ENCODE results near the gene RASA3.
A peak's percentile ranks its signal among the peaks of the same experiment; 100 is the strongest.
"Not testable (repeated sequence)": the region's sequence is repeated elsewhere in the genome, so short reads cannot be mapped to it uniquely, and the experiment has no call there.

Gene RASA3, protein sequence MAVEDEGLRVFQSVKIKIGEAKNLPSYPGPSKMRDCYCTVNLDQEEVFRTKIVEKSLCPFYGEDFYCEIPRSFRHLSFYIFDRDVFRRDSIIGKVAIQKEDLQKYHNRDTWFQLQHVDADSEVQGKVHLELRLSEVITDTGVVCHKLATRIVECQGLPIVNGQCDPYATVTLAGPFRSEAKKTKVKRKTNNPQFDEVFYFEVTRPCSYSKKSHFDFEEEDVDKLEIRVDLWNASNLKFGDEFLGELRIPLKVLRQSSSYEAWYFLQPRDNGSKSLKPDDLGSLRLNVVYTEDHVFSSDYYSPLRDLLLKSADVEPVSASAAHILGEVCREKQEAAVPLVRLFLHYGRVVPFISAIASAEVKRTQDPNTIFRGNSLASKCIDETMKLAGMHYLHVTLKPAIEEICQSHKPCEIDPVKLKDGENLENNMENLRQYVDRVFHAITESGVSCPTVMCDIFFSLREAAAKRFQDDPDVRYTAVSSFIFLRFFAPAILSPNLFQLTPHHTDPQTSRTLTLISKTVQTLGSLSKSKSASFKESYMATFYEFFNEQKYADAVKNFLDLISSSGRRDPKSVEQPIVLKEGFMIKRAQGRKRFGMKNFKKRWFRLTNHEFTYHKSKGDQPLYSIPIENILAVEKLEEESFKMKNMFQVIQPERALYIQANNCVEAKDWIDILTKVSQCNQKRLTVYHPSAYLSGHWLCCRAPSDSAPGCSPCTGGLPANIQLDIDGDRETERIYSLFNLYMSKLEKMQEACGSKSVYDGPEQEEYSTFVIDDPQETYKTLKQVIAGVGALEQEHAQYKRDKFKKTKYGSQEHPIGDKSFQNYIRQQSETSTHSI

GRCh38 chr13:114132419-114133121, at the start of gene RASA3:
TSS of gene RASA3 (minus strand) at chr13:114132623. CDS start at chr13:114132489, 134 bp downstream.
- no peaks in the 10 kb centered on the region for H3K36me3 ChIP-seq (ENCODE audit: insufficient read depth, low read length)
- no peaks in the 10 kb centered on the region for H3K9me3 ChIP-seq (ENCODE audit: control insufficient read depth, insufficient read depth, low read length)
- peak within 1 kb of the TSS; percentile 70 for H3K9ac ChIP-seq (ENCODE audit: low read depth, low read length)
- H3K4me1 ChIP-seq (ENCODE audit: insufficient read depth, low read length), result peaks cover 29% of the 10 kb centered on the region

DNA sequence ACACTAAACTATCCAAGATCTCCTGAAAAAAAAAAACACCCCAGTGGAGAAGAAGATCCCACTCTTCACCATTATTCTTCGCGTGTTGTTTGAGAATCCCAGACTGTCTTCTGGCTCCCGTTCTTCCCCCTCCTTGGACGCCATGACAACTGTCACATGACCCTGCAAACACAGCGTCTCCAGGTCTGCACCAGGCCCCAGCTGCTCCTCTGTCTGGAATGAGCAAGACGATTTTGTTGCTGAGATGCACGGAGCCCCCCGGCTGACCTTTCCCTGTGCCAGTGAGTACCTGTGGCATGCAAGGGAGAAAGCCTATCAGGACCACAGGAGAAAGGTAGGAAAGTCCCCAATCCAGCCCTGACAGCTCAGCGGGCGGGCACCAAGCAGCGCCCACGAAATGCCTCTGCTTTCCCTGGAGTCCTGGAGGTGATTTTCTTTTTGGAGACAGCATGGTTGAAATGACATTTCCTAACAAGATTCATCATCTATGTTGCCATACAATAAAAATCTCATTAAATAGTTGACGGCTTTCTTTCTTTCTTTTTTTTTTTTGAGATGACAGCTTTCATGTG, 46.8 kb upstream of the RASA3 start, which contains the start of gene CFAP97D2:
TSS of gene CFAP97D2 (plus strand) at position 171 of the 572 bp plus-strand sequence. CDS start at position 245, 74 bp downstream.
- no peaks in the 10 kb centered on the region for H3K4me1 ChIP-seq (ENCODE audit: insufficient read depth, low read length)
- no peaks in the 10 kb centered on the region for H3K36me3 ChIP-seq (ENCODE audit: insufficient read depth, low read length)
- no peaks in the 10 kb centered on the region for H3K9me3 ChIP-seq (ENCODE audit: control insufficient read depth, insufficient read depth, low read length)
- H3K9ac ChIP-seq (ENCODE audit: low read depth, low read length), result no peak within 1 kb of the TSS

DNA sequence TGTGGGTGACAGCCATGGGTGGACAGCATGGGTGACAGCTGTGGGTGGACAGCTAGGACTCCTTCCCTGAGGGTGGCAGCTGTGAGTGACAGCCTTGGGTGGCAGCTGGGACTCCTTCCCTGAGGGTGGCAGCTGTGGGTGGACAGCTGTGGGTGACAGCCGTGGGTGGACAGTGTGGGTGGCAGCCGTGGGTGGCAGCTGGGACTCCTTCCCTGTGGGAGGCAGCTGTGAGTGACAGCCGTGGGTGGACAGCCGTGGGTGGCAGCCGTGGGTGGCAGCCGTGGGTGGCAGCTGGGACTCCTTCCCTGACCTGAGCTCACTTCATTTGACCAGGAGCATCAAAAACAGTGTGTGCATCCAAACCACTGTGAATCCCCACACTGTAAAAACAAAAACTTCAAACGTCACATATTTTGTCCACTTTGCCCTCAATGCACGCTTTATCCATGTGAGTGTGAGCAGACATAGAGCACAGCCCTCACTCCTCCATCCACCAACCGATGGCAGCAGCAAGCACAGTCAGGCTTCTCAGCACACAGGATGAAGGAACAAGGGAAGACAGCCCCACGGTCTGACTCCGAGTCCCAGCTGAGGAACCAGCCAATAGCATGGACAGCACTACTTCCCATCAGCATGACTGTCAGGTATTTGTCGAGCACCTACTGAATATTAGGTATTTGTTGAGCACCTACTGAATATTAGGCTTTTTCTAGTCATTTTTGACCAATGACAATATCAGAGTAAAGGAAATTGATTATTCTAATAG, 45.0 kb upstream of the RASA3 start:
- H3K4me1 ChIP-seq (ENCODE audit: insufficient read depth, low read length), result no peaks in the 10 kb centered on the region
- no peaks in the 10 kb centered on the region for H3K36me3 ChIP-seq (ENCODE audit: insufficient read depth, low read length)
- no peak overlapping the region for H3K9ac ChIP-seq (ENCODE audit: low read depth, low read length)
- no peaks in the 10 kb centered on the region for H3K9me3 ChIP-seq (ENCODE audit: control insufficient read depth, insufficient read depth, low read length)

GRCh38 chr13:114176359-114176902, 44.0 kb upstream of the RASA3 start:
- H3K9me3 ChIP-seq (ENCODE audit: control insufficient read depth, insufficient read depth, low read length); H3K4me1 ChIP-seq (ENCODE audit: insufficient read depth, low read length); H3K9ac ChIP-seq (ENCODE audit: low read depth, low read length); H3K36me3 ChIP-seq (ENCODE audit: insufficient read depth, low read length): not testable (repeated sequence)

DNA sequence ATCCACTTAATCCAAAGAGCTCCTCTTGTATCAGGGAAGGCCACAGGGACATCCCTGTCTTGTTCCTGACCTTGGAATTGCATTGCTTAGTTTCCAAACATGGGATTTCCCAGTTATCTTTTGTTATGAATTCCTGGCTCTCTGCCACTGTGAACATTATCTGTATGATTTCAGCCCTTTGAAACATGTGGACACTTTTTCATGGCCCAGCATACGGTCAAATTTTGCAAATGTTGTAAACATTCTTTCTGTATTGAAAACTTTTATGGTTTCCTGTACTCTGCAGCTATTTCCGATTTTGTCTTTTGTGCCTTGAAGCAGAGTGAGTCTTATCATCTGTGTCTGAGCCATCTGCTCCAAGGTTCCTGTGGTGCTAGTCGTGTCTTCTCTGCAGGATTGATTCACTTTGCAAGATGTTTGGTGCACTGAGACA, 42.1 kb upstream of the RASA3 start:
- Histone ChIP-seq H3K9me3 (ENCODE audit: control insufficient read depth, insufficient read depth, low read length) (no peaks in the 10 kb centered on the region), H3K4me1 (ENCODE audit: insufficient read depth, low read length) (no peaks in the 10 kb centered on the region), H3K36me3 (ENCODE audit: insufficient read depth, low read length) (no peaks in the 10 kb centered on the region), H3K9ac (ENCODE audit: low read depth, low read length) (no peak overlapping the region)

GRCh38 chr13:114173745-114174144, 41.3 kb upstream of the RASA3 start:
- no peak overlapping the region for H3K9ac ChIP-seq (ENCODE audit: low read depth, low read length)
- H3K9me3 ChIP-seq (ENCODE audit: control insufficient read depth, insufficient read depth, low read length), result no peaks in the 10 kb centered on the region
- H3K4me1 ChIP-seq (ENCODE audit: insufficient read depth, low read length), result no peaks in the 10 kb centered on the region
- no peaks in the 10 kb centered on the region for H3K36me3 ChIP-seq (ENCODE audit: insufficient read depth, low read length)

DNA sequence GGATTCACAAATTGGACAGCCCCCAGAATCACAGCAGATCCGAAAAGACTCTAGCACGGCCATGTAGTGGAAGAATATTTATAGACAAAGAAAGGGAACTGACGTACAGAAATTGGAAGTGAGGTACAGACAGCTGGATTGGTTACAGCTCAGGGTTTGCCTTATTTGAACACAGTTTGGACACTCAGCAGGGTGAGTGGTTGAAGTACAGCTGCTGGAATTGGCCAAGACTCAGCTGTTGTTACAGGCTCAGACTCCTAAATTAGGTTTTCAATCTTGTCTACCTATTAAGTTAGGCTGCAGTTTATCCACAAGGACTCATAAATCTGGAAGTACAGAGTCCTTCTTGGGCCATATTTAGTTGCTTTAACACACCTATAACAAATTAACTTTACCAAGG, 40.8 kb upstream of the RASA3 start:
- no peaks in the 10 kb centered on the region for H3K36me3 ChIP-seq (ENCODE audit: insufficient read depth, low read length)
- H3K4me1 ChIP-seq (ENCODE audit: insufficient read depth, low read length), result no peaks in the 10 kb centered on the region
- no peak overlapping the region for H3K9ac ChIP-seq (ENCODE audit: low read depth, low read length)
- H3K9me3 ChIP-seq (ENCODE audit: control insufficient read depth, insufficient read depth, low read length), result no peaks in the 10 kb centered on the region

GRCh38 chr13:114167885-114168284, 35.5 kb upstream of the RASA3 start:
- H3K9me3 ChIP-seq (ENCODE audit: control insufficient read depth, insufficient read depth, low read length), result no peaks in the 10 kb centered on the region

DNA sequence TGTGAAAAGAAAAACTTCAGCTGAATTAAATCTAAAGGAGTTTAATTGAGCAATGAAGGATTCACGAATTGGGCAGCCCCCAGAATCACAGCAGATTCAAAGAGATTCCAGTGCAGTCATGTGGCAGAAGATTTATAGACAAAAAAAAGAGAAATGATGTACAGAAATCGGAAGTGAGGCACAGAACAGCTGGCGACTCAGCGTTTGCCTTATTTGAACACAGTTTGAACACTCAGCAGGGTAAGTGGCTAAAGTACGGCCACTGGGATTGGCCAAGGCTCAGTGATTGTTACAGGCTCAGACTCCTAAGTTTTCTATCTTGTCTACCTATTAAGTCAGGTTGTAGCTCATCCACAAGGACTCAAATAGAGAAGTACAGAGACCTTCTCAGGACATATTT, 35.0 kb upstream of the RASA3 start:
- Histone ChIP-seq H3K9me3 (ENCODE audit: control insufficient read depth, insufficient read depth, low read length) (no peaks in the 10 kb centered on the region), H3K9ac (ENCODE audit: low read depth, low read length) (no peak overlapping the region), H3K36me3 (ENCODE audit: insufficient read depth, low read length) (no peaks in the 10 kb centered on the region), H3K4me1 (ENCODE audit: insufficient read depth, low read length) (no peaks in the 10 kb centered on the region)

More at GRCh38 chr13:114167885-114168284, 35.5 kb upstream of the RASA3 start:
- no peaks in the 10 kb centered on the region for H3K4me1 ChIP-seq (ENCODE audit: insufficient read depth, low read length)
- H3K9ac ChIP-seq (ENCODE audit: low read depth, low read length), result no peak overlapping the region
- H3K36me3 ChIP-seq (ENCODE audit: insufficient read depth, low read length), result no peaks in the 10 kb centered on the region

GRCh38 chr13:114166381-114167131, 34.1 kb upstream of the RASA3 start:
- H3K9me3 ChIP-seq (ENCODE audit: control insufficient read depth, insufficient read depth, low read length), result no peaks in the 10 kb centered on the region
- no peak overlapping the region for H3K9ac ChIP-seq (ENCODE audit: low read depth, low read length)
- no peaks in the 10 kb centered on the region for H3K36me3 ChIP-seq (ENCODE audit: insufficient read depth, low read length)
- peaks cover 4% of the 10 kb centered on the region; the same call in 1 of the 2 replicates for H3K4me1 ChIP-seq (ENCODE audit: insufficient read depth, low read length)

GRCh38 chr13:114164681-114165429, 32.4 kb upstream of the RASA3 start:
- H3K9me3 ChIP-seq (ENCODE audit: control insufficient read depth, insufficient read depth, low read length), result no peaks in the 10 kb centered on the region
- H3K4me1 ChIP-seq (ENCODE audit: insufficient read depth, low read length), result peaks cover 4% of the 10 kb centered on the region; the same call in 1 of the 2 replicates
- no peak overlapping the region for H3K9ac ChIP-seq (ENCODE audit: low read depth, low read length)
- H3K36me3 ChIP-seq (ENCODE audit: insufficient read depth, low read length), result no peaks in the 10 kb centered on the region

GRCh38 chr13:114164053-114164452, 31.6 kb upstream of the RASA3 start:
- peaks cover 4% of the 10 kb centered on the region; the same call in 1 of the 2 replicates for H3K4me1 ChIP-seq (ENCODE audit: insufficient read depth, low read length)
- H3K36me3 ChIP-seq (ENCODE audit: insufficient read depth, low read length), result no peaks in the 10 kb centered on the region
- no peak overlapping the region for H3K9ac ChIP-seq (ENCODE audit: low read depth, low read length)
- H3K9me3 ChIP-seq (ENCODE audit: control insufficient read depth, insufficient read depth, low read length), result no peaks in the 10 kb centered on the region
